HG03064 (cell line): ENCODE data around the gene C22orf39.

Experiments
- ATAC-seq: cut with Tn5 transposase; IDR thresholded peaks from one replicate; pipeline ENCODE4 v1.9.1; 2021; ENCODE audit warnings: low read depth; ENCODE audit not compliant: unreplicated experiment

Gene C22orf39, protein sequence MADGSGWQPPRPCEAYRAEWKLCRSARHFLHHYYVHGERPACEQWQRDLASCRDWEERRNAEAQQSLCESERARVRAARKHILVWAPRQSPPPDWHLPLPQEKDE

DNA sequence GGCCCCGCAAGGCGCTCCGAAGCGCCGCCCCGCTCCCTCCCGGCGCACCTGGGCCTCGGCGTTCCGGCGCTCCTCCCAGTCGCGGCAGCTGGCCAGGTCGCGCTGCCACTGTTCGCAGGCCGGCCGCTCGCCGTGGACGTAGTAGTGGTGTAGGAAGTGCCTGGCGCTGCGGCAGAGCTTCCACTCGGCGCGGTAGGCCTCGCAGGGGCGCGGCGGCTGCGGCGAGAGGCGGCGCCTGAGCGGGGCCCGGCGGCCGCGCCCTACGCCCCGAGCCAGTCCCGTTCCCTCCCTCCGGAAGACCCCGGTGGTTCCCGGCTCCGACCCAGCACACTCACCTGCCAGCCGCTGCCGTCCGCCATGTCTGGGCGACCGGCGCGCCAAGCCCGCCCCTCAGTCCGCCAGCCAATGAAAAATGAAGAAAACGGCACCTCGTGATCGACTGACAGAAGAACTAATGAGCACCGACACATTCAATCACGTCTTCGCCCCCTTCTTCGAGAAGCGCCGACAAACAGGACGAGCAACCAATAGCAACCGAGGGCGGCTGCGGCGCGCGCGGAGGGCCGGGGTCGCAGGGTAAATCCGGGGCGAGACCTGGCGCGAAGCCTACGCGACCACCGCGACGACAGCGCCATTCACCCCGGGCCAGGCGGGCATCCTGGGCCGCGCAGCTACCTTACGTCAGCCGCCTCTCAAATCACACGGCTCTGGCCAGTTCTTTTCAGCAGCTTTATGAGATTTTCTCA lies at the start of gene C22orf39:
Gene C22orf39 (minus strand): TSS at position 382 of the 746 bp plus-strand sequence. CDS start 23 bp downstream, at position 359.
- ATAC-seq: peak; percentile 56

DNA sequence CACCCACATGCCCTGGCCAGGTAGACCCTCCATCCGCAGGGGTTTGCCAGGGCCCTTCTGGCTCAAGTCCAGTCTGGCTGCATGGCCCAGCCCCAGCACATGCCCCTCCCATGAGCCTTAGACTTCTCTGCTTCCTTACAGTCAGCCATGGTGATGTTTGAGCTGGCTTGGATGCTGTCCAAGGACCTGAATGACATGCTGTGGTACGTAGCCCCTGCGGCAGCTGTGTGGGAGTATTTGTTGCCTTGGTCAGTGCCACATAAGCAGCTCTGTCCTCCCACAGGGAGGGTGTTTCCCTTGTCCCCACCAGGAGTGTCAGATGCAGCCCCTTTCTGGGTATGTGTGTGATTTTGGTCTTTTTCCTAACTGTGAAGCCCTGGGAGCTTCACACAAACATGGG lies 49.7 kb upstream of the C22orf39 start:
- ATAC-seq: no peak

DNA sequence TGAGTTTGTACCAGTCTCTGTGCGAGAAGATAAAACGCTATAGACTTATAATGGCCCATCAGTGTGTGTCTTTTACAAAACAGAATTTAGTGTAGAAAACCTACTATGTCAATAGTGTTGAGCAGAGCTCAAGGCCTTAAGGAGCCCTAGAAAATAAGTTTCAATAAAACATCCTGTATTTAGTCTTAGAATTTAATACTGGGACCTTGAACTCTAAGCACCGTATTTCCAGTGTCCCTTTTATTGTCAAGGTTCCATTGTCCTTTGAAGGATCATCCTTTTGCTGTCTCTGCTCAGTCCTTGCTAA lies 48.8 kb upstream of the C22orf39 start:
- no peak for ATAC-seq

DNA sequence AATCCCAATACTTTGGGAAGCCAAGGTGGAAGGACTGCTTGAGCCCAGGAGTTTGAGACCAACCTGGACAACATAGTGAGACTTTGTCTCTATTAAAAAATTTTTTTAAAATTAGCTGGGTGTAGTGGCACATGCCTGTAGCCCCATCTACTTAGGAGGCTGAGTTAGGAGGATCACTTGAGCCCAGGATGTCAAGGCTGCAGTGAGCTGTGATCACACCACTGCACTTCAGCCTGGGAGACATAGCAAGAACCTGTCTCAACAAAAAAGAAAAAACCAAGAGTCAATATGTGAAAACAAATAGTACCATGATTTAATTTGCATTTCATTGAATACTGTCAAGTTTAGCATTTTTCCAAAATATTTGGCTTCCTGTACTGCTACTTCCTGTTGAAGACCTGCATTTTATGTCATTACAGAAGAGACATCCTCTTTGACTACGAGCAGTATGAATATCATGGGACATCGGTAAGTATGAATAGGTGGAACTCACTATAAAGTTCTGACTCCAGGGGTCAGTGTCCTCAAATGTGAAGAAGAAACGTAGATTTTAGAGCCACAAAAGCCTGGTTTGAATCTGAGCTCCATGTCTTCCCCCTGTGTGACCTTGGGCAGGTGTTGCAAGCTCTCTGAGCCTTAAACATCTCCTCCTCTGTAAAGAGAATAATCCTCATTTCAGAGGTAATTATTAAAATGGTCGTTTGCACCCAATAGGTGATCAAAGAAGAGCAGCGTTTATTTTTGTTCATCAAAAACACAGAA lies 48.2 kb upstream of the C22orf39 start:
- ATAC-seq: no peak

DNA sequence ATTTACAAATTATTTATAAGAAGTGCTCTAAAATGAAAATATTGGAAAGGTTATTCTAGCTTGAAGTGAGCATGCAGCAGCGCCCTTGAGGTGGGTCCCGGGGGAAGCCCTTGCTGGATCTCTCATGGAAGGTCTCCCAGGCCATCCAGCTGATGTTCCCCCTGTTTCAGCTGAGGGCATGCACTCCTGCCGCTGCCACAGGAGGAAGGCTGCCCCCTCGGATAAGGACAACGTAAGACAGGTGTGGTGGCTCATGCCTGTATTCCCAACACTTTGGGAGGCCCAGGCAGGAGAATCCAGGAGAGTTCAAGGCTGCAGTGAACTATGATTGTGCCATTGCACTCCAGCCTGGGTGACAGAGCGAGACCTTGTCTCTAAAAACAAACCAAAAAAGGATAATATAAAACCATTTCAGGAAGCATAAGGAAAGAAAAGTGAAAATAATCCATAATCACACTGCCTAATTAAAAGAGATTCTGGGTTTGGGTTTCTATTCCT lies 47.2 kb upstream of the C22orf39 start:
- no peak for ATAC-seq

DNA sequence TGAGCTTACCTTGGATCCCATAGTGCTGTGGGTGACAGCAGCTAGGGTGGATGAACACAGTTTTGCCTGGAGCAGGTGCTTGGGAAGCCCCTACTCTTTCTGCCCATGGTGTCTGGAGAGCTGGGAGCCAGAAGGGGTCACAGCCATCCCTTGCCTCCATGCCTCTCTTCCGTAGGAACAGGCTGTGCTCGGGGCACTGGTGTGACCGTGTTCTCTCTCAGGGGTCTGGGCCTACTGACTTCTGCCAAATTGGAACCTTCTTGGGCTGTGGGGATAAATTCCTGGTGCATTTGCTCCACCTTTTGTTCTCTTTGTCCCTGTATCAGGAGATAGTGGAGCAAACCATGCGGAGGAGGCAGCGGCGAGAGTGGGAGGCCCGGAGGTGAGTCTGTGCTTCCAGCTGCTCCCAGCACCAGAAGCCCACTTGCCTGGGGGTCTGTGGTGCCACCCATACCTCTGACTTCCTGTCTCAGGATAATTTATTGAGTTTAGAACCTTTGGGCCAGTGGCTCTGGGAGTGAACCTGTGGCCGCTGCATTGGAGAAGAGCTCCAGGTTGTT lies 46.6 kb upstream of the C22orf39 start:
- no peak for ATAC-seq

DNA sequence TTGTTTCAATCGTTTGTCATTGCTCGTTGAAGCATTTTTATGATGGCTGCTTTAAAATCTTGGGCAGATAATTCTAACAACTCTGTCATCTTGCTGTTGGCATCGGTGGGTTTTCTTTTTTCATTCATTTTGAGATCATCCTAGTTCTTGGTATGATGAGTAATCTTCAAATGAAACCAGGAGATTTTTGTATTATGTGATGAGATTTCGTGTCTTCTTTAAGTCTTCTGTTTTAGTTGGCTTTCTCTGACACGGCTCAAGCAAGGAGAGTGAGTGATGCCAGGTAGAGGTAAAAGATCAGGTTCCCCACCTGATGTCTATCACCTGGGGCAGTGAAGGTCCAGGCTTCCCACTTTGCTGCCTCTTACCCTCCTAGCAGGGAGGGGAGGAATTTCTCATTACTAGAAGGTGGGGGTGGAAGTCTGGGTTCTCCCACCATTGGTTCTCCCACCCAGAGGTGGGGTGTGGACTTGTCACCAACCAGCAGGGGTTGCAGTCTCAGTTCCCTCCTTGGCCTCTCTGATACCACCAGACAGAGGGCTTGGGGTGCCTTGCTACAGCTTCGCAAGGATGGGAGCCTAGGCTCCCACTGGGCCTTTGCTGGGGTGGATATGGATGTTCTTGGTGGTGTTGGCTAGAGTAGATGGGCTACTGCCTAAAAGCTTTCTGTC lies 45.1 kb upstream of the C22orf39 start:
- ATAC-seq: no peak

DNA sequence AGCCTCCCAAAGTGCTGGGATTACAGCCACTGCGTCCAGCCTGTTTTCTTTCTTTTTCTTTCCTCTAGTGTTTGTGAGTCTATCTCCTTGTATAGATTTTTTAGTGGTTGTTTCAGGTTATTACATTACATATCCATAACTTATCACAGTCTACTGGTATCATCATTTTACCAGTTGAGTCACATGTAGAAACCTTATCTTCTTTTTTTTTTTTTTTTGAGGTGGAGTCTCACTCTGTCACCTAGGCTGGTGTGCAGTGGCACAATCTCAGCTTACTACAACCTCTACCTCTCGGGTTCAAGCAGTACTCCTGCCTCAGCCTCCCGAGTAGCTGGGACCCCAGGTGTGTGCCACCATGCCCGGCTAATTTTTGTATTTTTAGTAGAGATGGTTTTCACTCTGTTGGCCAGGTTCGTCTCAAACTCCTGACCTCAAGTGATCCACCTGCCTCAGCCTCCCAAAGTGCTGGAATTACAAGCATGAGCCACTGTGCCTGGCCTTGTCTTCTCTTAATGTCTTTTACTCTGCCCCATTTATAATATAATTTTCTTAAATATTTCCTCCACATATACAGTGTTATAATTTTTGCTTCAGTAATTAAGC lies 43.2 kb upstream of the C22orf39 start:
- ATAC-seq: no peak

DNA sequence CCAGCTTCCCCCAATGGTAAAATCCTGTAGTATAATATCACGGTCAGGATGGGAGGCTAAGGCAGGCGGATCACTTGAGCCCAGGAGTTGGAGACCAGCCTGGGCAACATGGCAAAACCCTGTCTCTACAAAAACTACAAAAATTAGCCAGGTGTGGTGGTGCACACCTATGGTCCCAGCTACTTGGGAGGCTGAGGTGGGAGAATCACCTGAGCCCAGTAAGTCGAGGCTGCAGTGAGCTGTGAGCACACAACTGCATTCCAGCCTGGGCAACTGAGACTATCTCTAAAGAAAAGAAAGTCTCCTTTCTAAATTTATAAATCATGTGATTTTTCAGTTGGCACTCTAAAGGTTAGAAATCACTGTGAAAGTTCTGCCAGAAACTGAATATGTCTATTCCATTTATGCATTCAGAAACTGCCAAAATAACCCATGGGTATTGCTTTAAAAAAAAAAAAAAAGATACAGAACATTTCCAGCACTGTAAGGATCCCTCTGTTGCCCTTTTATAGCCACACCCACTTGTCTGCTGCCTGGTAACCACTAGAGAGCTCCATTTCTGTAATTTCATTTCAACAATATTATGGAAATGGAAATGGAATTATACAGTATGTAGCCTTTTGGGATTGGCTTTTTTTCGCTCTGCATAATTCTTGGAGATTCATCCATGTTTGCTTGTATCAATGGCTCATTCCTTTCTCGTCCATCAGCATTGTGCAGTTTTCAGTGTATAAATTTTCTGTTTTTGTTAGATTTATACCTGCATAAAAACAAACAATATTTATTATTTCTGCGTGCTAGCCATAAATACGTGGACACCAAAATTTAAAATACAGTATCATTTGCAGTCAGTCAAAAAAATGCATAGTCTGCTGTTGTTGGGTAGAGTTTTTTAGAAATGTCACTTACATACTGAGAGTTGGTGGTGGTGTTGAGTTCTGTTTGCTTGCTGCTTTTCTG lies 41.7 kb upstream of the C22orf39 start:
- no peak for ATAC-seq

DNA sequence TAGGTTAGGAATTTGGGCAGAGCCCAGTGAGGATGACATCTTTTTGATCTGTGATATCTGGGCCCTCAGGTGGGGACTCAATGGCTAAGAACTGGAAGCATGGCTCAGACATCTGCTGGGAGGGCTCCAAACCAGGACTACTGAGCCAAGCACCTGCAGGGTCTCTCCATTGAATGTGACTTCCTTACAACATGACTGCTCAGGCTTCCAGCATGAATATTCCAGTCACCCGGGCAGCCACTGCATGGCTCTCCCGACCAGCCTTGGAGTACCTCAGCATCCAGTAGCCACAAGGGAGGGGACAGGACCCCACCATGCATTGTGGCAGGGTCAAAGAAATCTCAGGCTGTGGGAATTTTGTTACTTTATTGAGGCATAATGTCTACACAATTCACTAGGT lies 40.8 kb upstream of the C22orf39 start:
- no peak for ATAC-seq

DNA sequence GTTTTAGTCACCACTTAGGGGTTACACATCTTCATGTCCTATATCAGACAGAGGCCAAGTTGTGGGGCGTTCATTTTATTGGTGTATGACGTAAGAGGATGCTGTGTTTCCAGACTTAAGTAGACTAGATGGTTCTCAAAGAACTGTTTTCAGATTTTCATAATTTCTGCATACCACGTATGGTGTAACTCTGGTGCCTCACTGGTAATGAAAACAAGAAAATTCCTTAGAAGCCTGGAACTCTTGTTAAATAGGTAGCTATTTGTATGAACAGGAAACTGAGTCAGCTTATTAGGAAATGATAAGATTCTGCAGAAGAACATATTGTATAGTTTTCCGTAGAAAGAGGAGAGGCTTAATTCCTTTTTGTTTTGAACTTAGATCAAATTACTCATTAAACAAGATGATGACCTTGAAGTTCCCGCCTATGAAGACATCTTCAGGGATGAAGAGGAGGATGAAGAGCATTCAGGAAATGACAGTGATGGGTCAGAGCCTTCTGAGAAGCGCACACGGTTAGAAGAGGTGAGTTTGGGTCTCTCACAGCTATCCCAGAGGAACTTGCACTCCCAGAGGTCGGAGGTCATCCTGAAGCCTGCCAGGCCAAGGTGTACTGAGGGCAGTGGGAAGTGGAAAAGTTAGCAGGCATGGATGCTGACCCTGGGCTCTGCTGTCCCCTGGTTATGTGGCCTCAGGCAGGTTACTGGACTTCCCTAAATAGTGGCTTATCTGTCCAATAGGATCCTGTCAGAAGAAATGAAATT lies 36.2 kb upstream of the C22orf39 start:
- ATAC-seq: no peak

DNA sequence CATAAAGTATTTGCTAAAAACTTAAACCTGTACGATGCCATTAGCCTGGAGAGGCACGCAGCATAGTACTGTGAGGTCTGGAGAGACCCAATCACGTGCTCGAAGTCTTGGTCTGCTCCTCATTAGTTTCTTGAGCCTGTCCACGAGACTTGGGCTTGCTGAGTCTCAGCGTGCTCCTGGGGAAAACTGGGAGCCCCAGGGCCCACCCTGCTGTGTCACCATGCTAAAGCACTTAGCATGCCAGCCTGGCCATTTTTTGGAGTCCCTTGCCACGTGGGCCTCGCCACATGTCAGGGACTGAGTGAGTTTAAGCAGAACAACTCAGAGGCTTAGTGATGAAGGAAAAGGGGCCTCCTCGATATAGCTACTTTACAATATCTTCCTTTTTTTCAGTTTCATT lies 34.8 kb upstream of the C22orf39 start:
- no peak for ATAC-seq

DNA sequence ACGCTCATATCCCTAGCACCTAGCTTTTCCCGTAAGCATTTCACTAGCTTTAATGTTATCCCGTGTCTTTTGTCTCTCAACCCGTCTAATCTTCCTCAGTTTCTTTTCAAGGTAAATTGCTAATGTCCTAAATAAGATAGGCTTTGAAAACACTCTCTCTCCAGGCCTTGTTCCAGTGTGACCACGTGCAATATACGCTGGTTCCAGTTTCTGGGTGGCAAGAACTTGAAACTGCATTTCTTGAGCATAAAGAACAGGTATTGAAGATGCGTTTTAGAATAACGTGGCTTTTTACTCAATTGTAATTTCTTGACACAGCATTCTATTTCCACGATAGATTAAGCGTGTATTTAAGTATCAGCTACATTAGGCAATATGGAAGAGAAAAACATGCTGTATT lies 33.3 kb upstream of the C22orf39 start:
- no peak for ATAC-seq

DNA sequence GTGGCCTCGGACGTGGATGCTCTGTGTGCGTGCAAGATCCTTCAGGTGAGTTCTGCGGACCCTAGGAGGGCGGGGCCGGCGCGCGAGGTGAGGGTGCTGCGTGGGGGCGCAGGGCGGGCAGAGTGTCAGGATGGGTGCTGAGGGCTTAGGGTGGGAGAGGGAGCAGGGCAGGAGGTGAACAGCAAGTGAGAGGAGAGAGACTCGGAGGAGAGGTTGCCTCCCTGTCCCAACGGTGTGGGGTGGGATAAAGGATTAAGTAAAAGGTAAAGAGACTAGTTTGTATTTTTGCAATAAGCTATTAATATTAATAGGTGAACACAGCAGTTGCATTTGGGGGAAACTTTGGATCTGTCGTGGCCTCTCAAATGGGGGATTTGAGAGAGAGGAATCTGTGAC lies 32.7 kb upstream of the C22orf39 start:
- no peak for ATAC-seq

DNA sequence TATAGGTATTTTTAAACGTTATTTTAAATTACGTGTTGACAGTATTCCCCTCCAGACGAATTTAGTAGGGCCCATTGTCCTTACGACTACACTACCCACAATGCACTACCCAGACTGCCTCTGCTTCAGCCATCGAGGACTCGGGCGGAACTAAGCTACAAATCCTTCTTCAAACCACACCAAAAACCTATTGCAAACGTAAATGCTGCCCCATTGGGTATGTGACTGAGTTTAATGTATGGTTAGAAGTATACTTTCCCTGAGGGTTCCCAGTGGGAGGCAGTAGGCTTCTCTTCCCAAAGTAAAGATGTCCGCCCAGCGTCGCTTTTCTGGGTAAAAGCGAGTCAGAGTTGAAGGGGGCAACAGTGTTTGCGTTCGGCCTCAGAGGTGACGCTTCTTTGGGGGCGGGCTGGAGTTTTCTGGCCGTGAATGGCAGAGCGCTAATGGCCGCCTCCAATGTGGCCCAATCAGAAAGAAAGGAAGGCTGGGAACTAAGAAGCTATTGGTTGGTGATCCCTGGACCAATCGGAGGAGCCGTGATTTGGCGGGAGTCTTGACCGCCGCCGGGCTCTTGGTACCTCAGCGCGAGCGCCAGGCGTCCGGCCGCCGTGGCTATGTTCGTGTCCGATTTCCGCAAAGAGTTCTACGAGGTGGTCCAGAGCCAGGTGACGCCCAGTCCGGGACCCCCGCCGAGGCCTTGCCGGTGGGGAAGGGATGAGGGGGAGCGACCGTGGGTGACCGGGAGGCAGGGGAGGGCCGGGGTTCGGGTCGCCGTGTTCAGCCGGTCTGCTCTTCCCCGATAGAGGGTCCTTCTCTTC lies 32.1 kb upstream of the C22orf39 start, which contains the start of gene CDC45:
Gene CDC45 (plus strand): TSS at position 566 of the 818 bp plus-strand sequence. CDS start 49 bp downstream, at position 615.
- peak; percentile 76 for ATAC-seq

DNA sequence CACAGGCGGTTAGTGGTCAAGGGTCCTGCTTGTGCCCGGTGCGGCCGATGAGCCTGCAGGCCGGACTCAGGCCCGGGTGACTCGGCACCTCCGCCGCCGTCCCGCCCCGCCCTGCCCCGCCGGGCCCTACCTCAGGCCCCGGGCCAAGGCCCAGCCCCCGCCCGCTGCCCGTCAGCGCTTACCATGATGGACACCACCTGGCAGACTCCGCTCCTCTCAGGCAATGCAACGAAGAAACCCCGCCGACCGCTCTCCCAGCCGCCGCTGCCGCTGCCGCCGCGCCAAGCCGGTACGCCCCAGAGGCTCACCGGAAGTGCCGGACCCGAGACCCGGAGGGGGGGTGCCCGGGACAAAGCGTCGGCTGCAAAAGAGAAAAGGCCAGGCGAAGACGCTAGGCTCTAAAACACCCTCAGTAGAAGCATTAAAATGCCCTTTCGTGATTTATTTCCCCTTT lies 31.4 kb upstream of the C22orf39 start, which contains the start of gene UFD1:
Gene UFD1 (minus strand): TSS at position 293 of the 454 bp plus-strand sequence. CDS start 108 bp downstream, at position 185.
- peak; percentile 47 for ATAC-seq
